Left lung (tissue), 14 donors: ENCODE measurements around the gene LRRC4C. TPM values are rescaled to one million over a fixed set of nuclear protein-coding genes. Genes with fewer than 3 reads are reported as not detected.

Experiments
- ATAC-seq: fragments of 200-7000 bp; cut with Tn5 transposase; one replicate; pipeline ENCODE4 v1.9.1; 2020; ENCODE audit warnings: moderate library complexity
- DNase-seq, 4 donors: peaks; one replicate each; pipeline ENCODE4 v3.0.0-alpha.2; 2013 to 2020
- H3K27ac ChIP-seq, 2 donors: fragments of 200-600 bp; sonication (generic) in 1 of 2; one replicate each; pipeline versions ENCODE4 v1.5.0 to v1.8.0; 2020 to 2021
- H3K27me3 ChIP-seq, 2 donors: fragments of 200-600 bp; sonication (generic) in 1 of 2; one replicate each; pipeline versions ENCODE4 v1.5.0 to v1.8.0; 2020 to 2021
- H3K36me3 ChIP-seq, 2 donors: fragments of 200-600 bp; sonication (generic) in 1 of 2; one replicate each; pipeline versions ENCODE4 v1.5.0 to v1.8.0; 2020 to 2021
- H3K4me1 ChIP-seq, 2 donors: fragments of 200-600 bp; one replicate each; pipeline ENCODE4 v1.8.0; 2021
- H3K4me3 ChIP-seq, 2 donors: fragments of 200-600 bp; sonication (generic) in 1 of 2; one replicate each; pipeline versions ENCODE4 v1.5.0 to v1.8.0; 2020 to 2021; ENCODE audit warnings: mild to moderate bottlenecking in 1 of 2
- H3K9me3 ChIP-seq, 2 donors: fragments of 200-600 bp; sonication (generic) in 1 of 2; one replicate each; pipeline versions ENCODE4 v1.5.0 to v1.8.0; 2020 to 2021
- CTCF ChIP-seq, 2 donors: fragments of 200-600 bp; sonication (generic) in 1 of 2; IDR thresholded peaks; one replicate each; pipeline versions ENCODE4 v1.5.0 to v1.8.0; 2021; ENCODE audit warnings: antibody characterized with exemption in 2 of 2
- intact Hi-C, 2 donors: fragments of 100-400 bp; cut with DNase I; formaldehyde crosslinking; loops; one replicate each; pipeline versions ENCODE4 v1.11.2 to v1.14.2; 2022
- long read RNA-seq, 12 donors: library from polyadenylated mRNA in 2 of 12; unstranded in 2 of 12; transcript quantifications; one replicate each; pipeline ENCODE4 v2.0.0 and lab custom pipeline, GENCODE V29; 2019 to 2026
- polyA plus RNA-seq, 6 donors: library from polyadenylated mRNA; unstranded; fragments of 120-200 nt; gene quantifications; one replicate each; pipeline ENCODE4 v1.2.1, GENCODE V29; 2013; ENCODE audit not compliant: insufficient read length in 6 of 6
- total RNA-seq, 2 donors: library from RNA; stranded (reverse); fragmentation: NEBNext Ultra II Directional; extraction: Animal tissue kit (Norgen Biotek cat#: 25700); gene quantifications; one replicate each; pipeline ENCODE4 v1.2.1, GENCODE V29; 2021
- donor health status: DM: no; HTN: yes; CAD: no.
- donor health status: DM: no; HTN: no; CAD: no.

The LRRC4C gene
- total RNA-seq, result under 1 TPM; 0.50 to 0.73 TPM
- 1 to 10 TPM; 3.4 to 6.8 (median 5.0) TPM for polyA plus RNA-seq
- long read RNA-seq, donor 1, full-length matches to known transcripts, result 3 of 3 reads
- long read RNA-seq, donor 1, partial matches to known transcripts, result 0 of 3 reads
- long read RNA-seq, donor 1, other reads (novel, unspliced or antisense), result 0 of 3 reads
- long read RNA-seq, donor 2, full-length matches to known transcripts, result 4 of 4 reads
- long read RNA-seq, donor 2, partial matches to known transcripts, result 0 of 4 reads
- long read RNA-seq, donor 2, other reads (novel, unspliced or antisense), result 0 of 4 reads
- long read RNA-seq, donor 3, result 0 reads
- long read RNA-seq, donor 4, partial matches to known transcripts, result 0 of 2 reads
- long read RNA-seq, donor 4, other reads (novel, unspliced or antisense), result 2 of 2 reads
- long read RNA-seq, donor 5, result 0 reads
- long read RNA-seq, donor 6, partial matches to known transcripts, result 0 of 1 reads
- long read RNA-seq, donor 6, other reads (novel, unspliced or antisense), result 0 of 1 reads
- long read RNA-seq, donor 7, result 0 reads
- long read RNA-seq, donor 8, full-length matches to known transcripts, result 1 of 1 reads
- long read RNA-seq, donor 8, partial matches to known transcripts, result 0 of 1 reads
- long read RNA-seq, donor 8, other reads (novel, unspliced or antisense), result 0 of 1 reads
- long read RNA-seq, donor 9, result 0 reads
- long read RNA-seq, donor 10, result 0 reads
- long read RNA-seq, donor 11, full-length matches to known transcripts, result 8 of 8 reads
- long read RNA-seq, donor 11, partial matches to known transcripts, result 0 of 8 reads
- long read RNA-seq, donor 11, other reads (novel, unspliced or antisense), result 0 of 8 reads
- long read RNA-seq, donor 12, result 0 reads

GRCh38 chr11:41459465-41460401 lies at the start of gene LRRC4C:
Gene LRRC4C, minus strand, starts transcription at chr11:41459652.
- no peaks in the 10 kb centered on the region for H3K4me1 ChIP-seq
- H3K36me3 ChIP-seq, result no peaks in the 10 kb centered on the region
- H3K9me3 ChIP-seq, result peaks cover 0 to 6% of the 10 kb centered on the region in 2 donors
- no peak for TF ChIP-seq CTCF (IDR thresholded peaks at IDR 0.05)
- no peak within 1 kb of the TSS for H3K27ac ChIP-seq
- H3K27me3 ChIP-seq, result peaks cover 0 to 29% of the 10 kb centered on the region in 2 donors
- ATAC-seq (no peak), DNase-seq (no peak)
- intact Hi-C loops, result no loop called here
- no peak within 1 kb of the TSS for H3K4me3 ChIP-seq

DNA sequence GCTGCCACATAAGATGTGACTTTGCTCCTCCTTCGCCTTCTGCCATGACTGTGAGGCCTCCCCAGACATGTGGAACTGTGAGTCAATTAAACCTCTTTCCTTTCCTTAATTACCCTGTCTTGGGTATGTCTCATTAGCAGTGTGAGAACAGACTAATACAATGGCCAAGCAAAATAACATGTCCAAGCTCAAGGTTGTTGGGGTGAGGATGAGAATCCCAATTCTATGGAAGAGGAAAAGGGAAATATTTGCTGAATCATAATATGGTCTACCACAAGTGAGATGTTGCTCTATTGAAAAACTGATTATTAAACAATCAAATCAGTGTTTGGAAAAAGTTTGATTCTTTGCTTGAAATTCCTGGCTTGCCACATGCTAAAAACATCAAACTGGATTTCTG lies 48.7 kb upstream of the LRRC4C start:
- H3K9me3 ChIP-seq, result no peaks in the 10 kb centered on the region
- intact Hi-C loops, result no loop called here
- no peaks in the 10 kb centered on the region for H3K27me3 ChIP-seq
- H3K4me1 ChIP-seq, result no peaks in the 10 kb centered on the region
- no peak overlapping the region for H3K27ac ChIP-seq
- no peak overlapping the region for H3K4me3 ChIP-seq
- no peak for ATAC-seq
- H3K36me3 ChIP-seq, result no peaks in the 10 kb centered on the region
- TF ChIP-seq CTCF (IDR thresholded peaks at IDR 0.05), result no peak
- no peak for DNase-seq

DNA sequence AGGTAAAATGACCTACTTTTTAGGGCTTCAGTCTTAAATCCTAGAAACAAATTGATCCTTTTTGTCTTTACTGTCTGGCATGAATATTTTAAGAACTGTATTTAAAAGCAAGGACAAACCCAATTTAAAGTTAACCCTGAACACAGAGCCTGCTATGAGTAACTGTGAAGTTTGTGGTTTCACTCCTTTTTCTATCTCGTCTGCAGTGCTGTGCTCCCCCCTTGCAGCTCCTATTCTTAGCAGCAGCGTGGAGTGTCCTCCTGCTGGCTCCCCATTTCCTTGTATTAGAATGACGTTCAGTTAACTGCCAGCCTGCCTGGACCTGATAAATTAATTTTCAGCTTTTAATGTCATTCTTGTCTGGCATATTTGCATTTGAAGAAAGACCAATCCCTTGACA lies 40.0 kb upstream of the LRRC4C start:
- DNase-seq (no peak), ATAC-seq (no peak)
- Histone ChIP-seq H3K4me3 (no peak overlapping the region), H3K36me3 (no peaks in the 10 kb centered on the region), H3K4me1 (no peaks in the 10 kb centered on the region), H3K9me3 (no peaks in the 10 kb centered on the region), H3K27me3 (no peaks in the 10 kb centered on the region), H3K27ac (no peak overlapping the region)
- intact Hi-C loops, result no loop called here
- no peak for TF ChIP-seq CTCF (IDR thresholded peaks at IDR 0.05)

DNA sequence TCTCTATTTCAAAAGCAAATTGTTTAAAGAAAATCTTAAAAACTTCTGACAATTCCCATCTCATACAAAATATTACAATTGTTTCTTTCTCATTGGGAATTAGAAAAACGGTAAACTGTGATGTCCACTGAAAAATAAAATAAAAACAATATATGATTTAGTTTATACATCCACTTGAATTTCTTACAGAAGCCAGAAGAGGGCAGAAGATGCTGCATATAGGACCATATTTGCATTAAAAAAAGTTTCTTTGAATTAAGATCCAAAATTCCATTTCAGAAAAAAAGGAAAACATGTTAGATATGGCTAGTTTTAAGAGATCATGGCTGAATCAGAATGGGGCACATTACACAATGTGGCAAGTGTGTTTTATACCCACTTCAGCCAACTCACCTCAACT lies 39.3 kb upstream of the LRRC4C start:
- DNase-seq, result no peak
- H3K4me3 ChIP-seq, result no peak overlapping the region
- no peak for ATAC-seq
- no peak overlapping the region for H3K27ac ChIP-seq
- intact Hi-C loops, result no loop called here
- no peaks in the 10 kb centered on the region for H3K36me3 ChIP-seq
- H3K27me3 ChIP-seq, result no peaks in the 10 kb centered on the region
- no peak for TF ChIP-seq CTCF (IDR thresholded peaks at IDR 0.05)
- H3K4me1 ChIP-seq, result no peaks in the 10 kb centered on the region
- H3K9me3 ChIP-seq, result no peaks in the 10 kb centered on the region
